H1 (cell line): ENCODE results near the gene EVC2. TPM values are rescaled to one million over a fixed set of nuclear protein-coding genes. Genes with fewer than 3 reads are reported as not detected.

Source experiments
- BACH1 ChIP-seq: IDR thresholded peaks from 2 replicates; pipeline ENCODE4 v1.6.1; 2012; ENCODE audit warnings: low read length, improper control_type of control experiment
- BRCA1 ChIP-seq: IDR thresholded peaks from 2 replicates; pipeline ENCODE4 v1.6.1; 2012; ENCODE audit warnings: low read depth, low read length, improper control_type of control experiment
- HDAC2 ChIP-seq, 2 experiments: fragments of 300-600 bp in 1 of 2; sonication (generic) in 1 of 2; IDR thresholded peaks; 2 replicates each; pipeline ENCODE4 v1.6.1; 2011 to 2012; ENCODE audit warnings: low read depth in 2 of 2, low read length in 2 of 2, mild to moderate bottlenecking in 2 of 2, moderate library complexity in 2 of 2, borderline replicate concordance in 1 of 2, inconsistent platforms in 1 of 2
- RFX5 ChIP-seq: IDR thresholded peaks from 2 replicates; pipeline ENCODE4 v1.6.1; 2011; ENCODE audit warnings: low read depth, low read length, improper control_type of control experiment, borderline replicate concordance
- RXRA ChIP-seq: IDR thresholded peaks from 2 replicates; pipeline ENCODE4 v1.6.1; 2011; ENCODE audit warnings: low read depth, mild to moderate bottlenecking, low read length, moderate library complexity; ENCODE audit not compliant: insufficient read depth
- TBP ChIP-seq: IDR thresholded peaks from 2 replicates; pipeline ENCODE4 v1.6.1; 2011; ENCODE audit warnings: low read depth, low read length, improper control_type of control experiment
- polyA plus RNA-seq, 7 experiments: library from polyadenylated mRNA; depleted of rRNA in 3 of 7; stranded (reverse) in 5 of 7; unstranded in 2 of 7; fragments of >200 nt in 5 of 7; fragments of 200-250 nt in 2 of 7; gene quantifications; 1 replicate in 5 of 7; 2 replicates in 1 of 7; 4 replicates in 1 of 7; pipeline versions ENCODE4 v1.2.1 to v1.2.3, GENCODE V29; 2011 to 2013; ENCODE audit warnings: missing spikeins in 2 of 7, mixed read lengths in 2 of 7
- total RNA-seq: library from RNA; stranded (reverse); fragmentation: NEBNext Ultra II Directional; extraction: Animal tissue kit (Norgen Biotek cat#: 25700); gene quantifications from 2 replicates; pipeline ENCODE4 v1.2.1, GENCODE V29; 2021

Gene EVC2
- total and polyA plus RNA-seq, 2 of the 8 experiments (the other 6 are each of a cell fraction or from before 2014, with no cell fraction given): 0.73 to 5.9 TPM

GRCh38 chr4:5750052-5750945 is 41.9 kb upstream of the EVC2 start (continued):
- TF ChIP-seq RFX5: no peak
- no peak for TF ChIP-seq BACH1
- no peak for TF ChIP-seq BRCA1
- TF ChIP-seq HDAC2 (IDR thresholded peaks at IDR 0.05; ENCODE audit: borderline replicate concordance in 1 of 2, low read depth in 2 of 2, low read length in 2 of 2): no peak
- no peak for TF ChIP-seq RXRA
- no peak for TF ChIP-seq TBP
